Measurements from ENCODE around the gene SORCS2.

SORCS2 gene

DNA sequence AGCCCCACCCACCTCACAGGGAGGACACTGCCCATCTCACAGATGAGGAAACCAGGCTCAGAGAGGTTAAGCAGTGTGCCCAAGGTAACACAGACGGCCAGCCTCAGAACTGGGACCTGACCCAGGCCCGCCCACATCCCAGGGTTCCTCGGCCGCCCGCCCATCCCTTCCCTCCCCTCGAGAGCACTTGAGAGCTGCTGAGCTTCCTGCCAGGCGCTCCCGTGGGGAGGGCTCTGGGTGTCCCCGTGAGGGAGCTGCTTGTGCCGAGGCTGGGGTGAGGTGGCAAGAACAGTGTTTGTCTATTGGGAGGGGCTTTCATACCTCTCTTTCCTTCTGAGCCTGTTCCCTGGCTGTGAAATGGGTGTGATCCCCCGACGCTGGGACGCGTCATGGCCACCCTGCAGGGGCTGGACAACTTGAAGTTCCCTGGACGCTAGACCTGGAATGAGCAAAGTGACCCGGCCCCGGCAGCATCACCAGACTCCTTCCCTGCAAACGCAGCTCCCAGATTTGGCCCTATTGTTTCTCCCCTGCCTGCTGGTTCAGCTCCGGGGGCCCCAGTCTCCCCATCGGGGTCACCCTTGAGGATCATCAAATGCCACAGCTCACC, 542.4 kb downstream of the SORCS2 start:
- Histone ChIP-seq H3K9me3 (ENCODE audit: control insufficient read depth, insufficient read depth, low read depth, low read length) (no peaks in the 10 kb centered on the region), H3K4me1 (ENCODE audit: control insufficient read depth, insufficient read depth, low read length) (no peaks in the 10 kb centered on the region), H3K4me3 (ENCODE audit: low read depth, low read length) (no peak overlapping the region), H3K27ac (ENCODE audit: extremely low read depth, low read depth, low read length) (no peak overlapping the region), H3K36me3 (ENCODE audit: control insufficient read depth in 2 of 2, insufficient read depth in 1 of 2, low read length in 2 of 2) (no peaks in the 10 kb centered on the region)
- TF ChIP-seq ZFP69B (tag by site-specific recombination; IDR thresholded peaks at IDR 0.05) (no peak), ZIC2 (tag by site-specific recombination; IDR thresholded peaks at IDR 0.05) (peak; percentile 50; the same call in 1 of the 2 replicates)
- POLR2A ChIA-PET: no interaction called here
- CTCF ChIA-PET: interaction anchor here (0.6 kb wide), 1 partner anchor 18 kb away, joined by 3 read pairs; no protein-coding TSS in a partner anchor

DNA sequence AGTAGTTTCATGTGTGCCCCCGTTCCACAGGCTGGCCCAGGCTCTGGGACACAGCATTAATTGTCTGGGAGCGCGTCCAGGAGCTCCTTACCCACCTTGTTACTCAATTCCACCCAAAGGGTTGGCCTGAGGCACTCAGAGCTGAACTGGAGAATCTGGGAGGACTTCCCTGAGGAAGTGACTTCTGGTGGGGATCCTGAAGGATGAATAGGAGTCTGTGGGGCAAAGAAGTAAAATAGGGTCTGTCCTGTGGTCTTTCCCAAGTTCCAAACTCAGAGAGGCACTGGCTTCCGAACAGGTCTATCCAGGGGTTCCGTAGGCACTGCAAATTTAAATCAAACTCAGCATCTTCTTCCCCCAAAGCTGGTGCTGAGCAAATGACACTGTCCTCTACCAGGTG, 543.1 kb downstream of the SORCS2 start:
- Histone ChIP-seq H3K36me3 (ENCODE audit: control insufficient read depth in 2 of 2, insufficient read depth in 1 of 2, low read length in 2 of 2) (no peaks in the 10 kb centered on the region), H3K9me3 (ENCODE audit: control insufficient read depth, insufficient read depth, low read depth, low read length) (no peaks in the 10 kb centered on the region), H3K27ac (ENCODE audit: extremely low read depth, low read depth, low read length) (no peak overlapping the region), H3K4me1 (ENCODE audit: control insufficient read depth, insufficient read depth, low read length) (no peaks in the 10 kb centered on the region), H3K4me3 (ENCODE audit: low read depth, low read length) (no peak overlapping the region)
- POLR2A ChIA-PET: no interaction called here
- TF ChIP-seq ZFP3 (tag by site-specific recombination; IDR thresholded peaks at IDR 0.05; ENCODE audit: low read depth) (peak; percentile 51; the same call in 1 of the 2 replicates), ZNF16 (tag by site-specific recombination; IDR thresholded peaks at IDR 0.05; ENCODE audit: low read depth) (no peak), ZNF266 (tag by site-specific recombination; IDR thresholded peaks at IDR 0.05; ENCODE audit: low read depth) (no peak), ZNF830 (tag by site-specific recombination; IDR thresholded peaks at IDR 0.05; ENCODE audit: low read depth) (no peak)
- CTCF ChIA-PET: no interaction called here

DNA sequence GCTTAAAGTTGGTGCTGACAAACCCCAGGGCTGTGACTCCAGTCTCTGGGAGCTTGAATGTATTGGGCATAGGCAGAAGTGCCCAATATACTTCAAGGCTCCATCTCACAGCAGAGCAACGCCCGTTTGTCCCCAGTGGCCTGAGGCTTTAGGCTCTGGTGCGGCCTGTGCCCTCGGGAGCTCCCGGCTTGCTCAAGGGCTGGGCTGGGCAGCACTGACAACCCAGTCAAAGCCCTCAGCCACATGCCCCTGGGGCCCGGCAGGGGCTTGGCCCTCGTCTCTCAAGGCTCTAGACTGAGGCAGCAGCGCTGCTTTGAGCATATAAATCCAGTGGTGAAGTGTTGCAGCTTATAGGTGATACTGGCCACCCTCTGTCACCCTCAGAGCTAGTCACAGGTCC, 543.6 kb downstream of the SORCS2 start:
- H3K27ac ChIP-seq (ENCODE audit: extremely low read depth, low read depth, low read length): no peak overlapping the region
- ChIA-PET POLR2A (no interaction called here), CTCF (no interaction called here)
- H3K4me3 ChIP-seq (ENCODE audit: low read depth, low read length): no peak overlapping the region
- no peaks in the 10 kb centered on the region for H3K36me3 ChIP-seq (ENCODE audit: control insufficient read depth in 2 of 2, insufficient read depth in 1 of 2, low read length in 2 of 2)
- no peaks in the 10 kb centered on the region for H3K9me3 ChIP-seq (ENCODE audit: control insufficient read depth, insufficient read depth, low read depth, low read length)
- H3K4me1 ChIP-seq (ENCODE audit: control insufficient read depth, insufficient read depth, low read length): no peaks in the 10 kb centered on the region
- TF ChIP-seq HOXD13 (CRISPR knock-in tag; IDR thresholded peaks at IDR 0.05; ENCODE audit: borderline replicate concordance) (no peak), GLI4 (tag by site-specific recombination; IDR thresholded peaks at IDR 0.05) (no peak), ZNF654 (tag by site-specific recombination; IDR thresholded peaks at IDR 0.05; ENCODE audit: low read depth) (no peak), ZNF600 (tag by site-specific recombination; IDR thresholded peaks at IDR 0.05) (no peak), ZNF146 (tag by site-specific recombination; IDR thresholded peaks at IDR 0.05) (no peak), ZNF324 (tag by site-specific recombination; IDR thresholded peaks at IDR 0.05) (no peak), ZNF514 (tag by site-specific recombination; IDR thresholded peaks at IDR 0.05) (no peak), ZNF544 (tag by site-specific recombination; IDR thresholded peaks at IDR 0.05) (no peak), ZNF596 (tag by site-specific recombination; IDR thresholded peaks at IDR 0.05) (no peak), ZNF341 (tag by site-specific recombination; IDR thresholded peaks at IDR 0.05; ENCODE audit: low read depth) (no peak), FEZF1 (tag by site-specific recombination; IDR thresholded peaks at IDR 0.05) (no peak), ZNF138 (tag by site-specific recombination; IDR thresholded peaks at IDR 0.05; ENCODE audit: borderline replicate concordance) (no peak), ZNF175 (tag by site-specific recombination; IDR thresholded peaks at IDR 0.05) (no peak), ZBTB21 (tag by site-specific recombination; IDR thresholded peaks at IDR 0.05) (no peak), ZNF221 (tag by site-specific recombination; IDR thresholded peaks at IDR 0.05; ENCODE audit: borderline replicate concordance) (no peak), MYNN (tag by site-specific recombination; IDR thresholded peaks at IDR 0.05; ENCODE audit: borderline replicate concordance) (no peak), ZNF555 (tag by site-specific recombination; conservative IDR thresholded peaks at IDR 0.05) (no peak), ZNF121 (tag by site-specific recombination; IDR thresholded peaks at IDR 0.05) (no peak)
- TF ChIP-seq, protein P1, sequence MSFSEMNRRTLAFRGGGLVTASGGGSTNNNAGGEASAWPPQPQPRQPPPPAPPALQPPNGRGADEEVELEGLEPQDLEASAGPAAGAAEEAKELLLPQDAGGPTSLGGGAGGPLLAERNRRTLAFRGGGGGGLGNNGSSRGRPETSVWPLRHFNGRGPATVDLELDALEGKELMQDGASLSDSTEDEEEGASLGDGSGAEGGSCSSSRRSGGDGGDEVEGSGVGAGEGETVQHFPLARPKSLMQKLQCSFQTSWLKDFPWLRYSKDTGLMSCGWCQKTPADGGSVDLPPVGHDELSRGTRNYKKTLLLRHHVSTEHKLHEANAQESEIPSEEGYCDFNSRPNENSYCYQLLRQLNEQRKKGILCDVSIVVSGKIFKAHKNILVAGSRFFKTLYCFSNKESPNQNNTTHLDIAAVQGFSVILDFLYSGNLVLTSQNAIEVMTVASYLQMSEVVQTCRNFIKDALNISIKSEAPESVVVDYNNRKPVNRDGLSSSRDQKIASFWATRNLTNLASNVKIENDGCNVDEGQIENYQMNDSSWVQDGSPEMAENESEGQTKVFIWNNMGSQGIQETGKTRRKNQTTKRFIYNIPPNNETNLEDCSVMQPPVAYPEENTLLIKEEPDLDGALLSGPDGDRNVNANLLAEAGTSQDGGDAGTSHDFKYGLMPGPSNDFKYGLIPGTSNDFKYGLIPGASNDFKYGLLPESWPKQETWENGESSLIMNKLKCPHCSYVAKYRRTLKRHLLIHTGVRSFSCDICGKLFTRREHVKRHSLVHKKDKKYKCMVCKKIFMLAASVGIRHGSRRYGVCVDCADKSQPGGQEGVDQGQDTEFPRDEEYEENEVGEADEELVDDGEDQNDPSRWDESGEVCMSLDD (tag by site-specific recombination; IDR thresholded peaks at IDR 0.05): no peak

All from HEK293 (cell line).